Gastroesophageal sphincter (tissue), 4 donors: ENCODE results near the gene XYLT1. TPM values are rescaled to one million over a fixed set of nuclear protein-coding genes. Genes with fewer than 3 reads are reported as not detected.

Source experiments
- ATAC-seq: fragments of 150-250 bp; one replicate; pipeline ENCODE4 v1.9.1; 2016; ENCODE audit warnings: mild to moderate bottlenecking, moderate library complexity
- H3K27ac ChIP-seq, 4 donors: fragments of 200-600 bp; sonication (generic) in 3 of 4; 1 replicate in 3 of 4; 2 replicates in 1 of 4; pipeline ENCODE4 v1.5.1; 2016 to 2019
- H3K27me3 ChIP-seq: fragments of 200-600 bp; sonication (generic); one replicate; pipeline ENCODE4 v1.5.1; 2019
- H3K36me3 ChIP-seq, 2 donors: fragments of 200-600 bp; sonication (generic); one replicate each; pipeline ENCODE4 v1.5.1; 2019; ENCODE audit warnings: control low read depth in 1 of 2
- H3K4me1 ChIP-seq, 3 donors: fragments of 200-600 bp; sonication (generic); 1 replicate in 2 of 3; 2 replicates in 1 of 3; pipeline ENCODE4 v1.5.1; 2016 to 2019; ENCODE audit warnings: control low read depth in 2 of 3
- H3K4me3 ChIP-seq, 2 donors: fragments of 200-600 bp; sonication (generic); one replicate each; pipeline ENCODE4 v1.5.1; 2019; ENCODE audit warnings: mild to moderate bottlenecking in 1 of 2, moderate library complexity in 1 of 2
- H3K9me3 ChIP-seq, 3 donors: fragments of 200-600 bp; sonication (generic); one replicate each; pipeline ENCODE4 v1.5.1; 2017 to 2019; ENCODE audit warnings: control low read depth in 2 of 3
- CTCF ChIP-seq, 4 experiments: fragments of 200-600 bp in 2 of 4; fragments of 450-650 bp in 2 of 4; sonication (generic) in 1 of 4; IDR thresholded peaks; one replicate each; pipeline ENCODE4 v1.5.1; 2017 to 2019; ENCODE audit warnings: antibody characterized with exemption in 4 of 4, mild to moderate bottlenecking in 2 of 4, moderate library complexity in 2 of 4
- EP300 ChIP-seq: sonication (generic); formaldehyde crosslinking; IDR thresholded peaks from one replicate; pipeline ENCODE4 v1.6.1; 2017; ENCODE audit warnings: antibody characterized with exemption, mild to moderate bottlenecking
- POLR2A ChIP-seq, 2 donors: fragments of 450-650 bp; IDR thresholded peaks; one replicate each; pipeline ENCODE4 v1.6.1; 2017; ENCODE audit warnings: antibody characterized with exemption in 2 of 2, mild to moderate bottlenecking in 2 of 2, moderate library complexity in 1 of 2
- POLR2AphosphoS5 ChIP-seq: sonication (generic); formaldehyde crosslinking; IDR thresholded peaks from one replicate; pipeline ENCODE4 v1.6.1; 2017; ENCODE audit warnings: antibody characterized with exemption
- WGBS, 2 donors: methylation state at CpG; one replicate each; pipeline ENCODE4 v1.1.5; 2018; ENCODE audit warnings: low coverage in 1 of 2; 5-methylcytosine and 5-hydroxymethylcytosine counted together
- total RNA-seq, 4 donors: library from RNA; depleted of rRNA; stranded (reverse); fragments of >200 nt; gene quantifications; one replicate each; pipeline ENCODE4 v1.1.0, GENCODE V29; 2016

The XYLT1 gene
- total RNA-seq, 4 donors from 2014 or later, result 19.1 to 51.6 (median 23.7) TPM

- no peaks in the 10 kb centered on the region for H3K4me1 ChIP-seq
- ATAC-seq, result no peak
- 89 to 90% methylated on average over 3 to 5 of the region's 7 CpGs for WGBS, 2 donors
- H3K4me3 ChIP-seq, result no peak overlapping the region
- H3K27me3 ChIP-seq, result no peaks in the 10 kb centered on the region
- no peak overlapping the region for H3K27ac ChIP-seq
- peaks cover 0 to 8% of the 10 kb centered on the region in 2 donors for H3K36me3 ChIP-seq
- H3K9me3 ChIP-seq, result no peaks in the 10 kb centered on the region
- TF ChIP-seq EP300 (no peak), POLR2A (IDR thresholded peaks at IDR 0.05) (no peak), POLR2AphosphoS5 (no peak), CTCF (IDR thresholded peaks at IDR 0.05) (no peak)
Observed at GRCh38 chr16:17149904-17150483, 320.8 kb downstream of the XYLT1 start.

GRCh38 chr16:17147942-17148341 lies 322.8 kb downstream of the XYLT1 start:
- TF ChIP-seq EP300 (no peak), POLR2AphosphoS5 (no peak), CTCF (IDR thresholded peaks at IDR 0.05) (no peak), POLR2A (IDR thresholded peaks at IDR 0.05) (no peak)
- Histone ChIP-seq H3K27ac (no peak overlapping the region), H3K4me1 (no peaks in the 10 kb centered on the region), H3K4me3 (no peak overlapping the region), H3K9me3 (no peaks in the 10 kb centered on the region), H3K27me3 (no peaks in the 10 kb centered on the region), H3K36me3 (peaks cover 0 to 3% of the 10 kb centered on the region in 2 donors)
- 75 to 87% methylated on average over 2 to 3 of the region's 3 CpGs for WGBS, 2 donors
- ATAC-seq, result no peak

GRCh38 chr16:17145029-17145428 lies 325.7 kb downstream of the XYLT1 start:
- Histone ChIP-seq H3K4me1 (no peaks in the 10 kb centered on the region), H3K36me3 (peaks cover 0 to 17% of the 10 kb centered on the region in 2 donors), H3K9me3 (no peaks in the 10 kb centered on the region), H3K27ac (no peak overlapping the region), H3K27me3 (no peaks in the 10 kb centered on the region), H3K4me3 (no peak overlapping the region)
- ATAC-seq, result no peak
- TF ChIP-seq POLR2AphosphoS5 (no peak), EP300 (no peak), CTCF (IDR thresholded peaks at IDR 0.05) (no peak), POLR2A (IDR thresholded peaks at IDR 0.05) (no peak)
- 100% methylated on average over 2 of the region's 2 CpGs for WGBS, 2 donors

GRCh38 chr16:17144431-17144830 lies 326.3 kb downstream of the XYLT1 start:
- no peak for ATAC-seq
- Histone ChIP-seq H3K4me3 (no peak overlapping the region), H3K27me3 (no peaks in the 10 kb centered on the region), H3K27ac (no peak overlapping the region), H3K4me1 (no peaks in the 10 kb centered on the region), H3K9me3 (no peaks in the 10 kb centered on the region), H3K36me3 (peaks cover 0 to 23% of the 10 kb centered on the region in 2 donors)
- 82 to 97% methylated on average over 4 of the region's 4 CpGs for WGBS, 2 donors
- no peak for TF ChIP-seq CTCF (IDR thresholded peaks at IDR 0.05)
- no peak for TF ChIP-seq POLR2A (IDR thresholded peaks at IDR 0.05)
- no peak for TF ChIP-seq POLR2AphosphoS5
- TF ChIP-seq EP300, result no peak
